OCI-LY3 (cell line): Measurements from ENCODE around the gene TAF4.

Source experiments
- CTCF ChIP-seq: fragments of 200-600, 300-600 bp; sonication (generic); IDR thresholded peaks from 2 replicates; pipeline ENCODE4 v1.5.1; 2014; ENCODE audit warnings: antibody characterized with exemption, low read length, low read depth
- EZH2phosphoT487 ChIP-seq: fragments of 200-600 bp; shearing (Covaris generic); IDR thresholded peaks from 2 replicates; pipeline ENCODE4 v1.6.1; 2018; ENCODE audit warnings: antibody characterized with exemption, mixed run types, low read depth

DNA sequence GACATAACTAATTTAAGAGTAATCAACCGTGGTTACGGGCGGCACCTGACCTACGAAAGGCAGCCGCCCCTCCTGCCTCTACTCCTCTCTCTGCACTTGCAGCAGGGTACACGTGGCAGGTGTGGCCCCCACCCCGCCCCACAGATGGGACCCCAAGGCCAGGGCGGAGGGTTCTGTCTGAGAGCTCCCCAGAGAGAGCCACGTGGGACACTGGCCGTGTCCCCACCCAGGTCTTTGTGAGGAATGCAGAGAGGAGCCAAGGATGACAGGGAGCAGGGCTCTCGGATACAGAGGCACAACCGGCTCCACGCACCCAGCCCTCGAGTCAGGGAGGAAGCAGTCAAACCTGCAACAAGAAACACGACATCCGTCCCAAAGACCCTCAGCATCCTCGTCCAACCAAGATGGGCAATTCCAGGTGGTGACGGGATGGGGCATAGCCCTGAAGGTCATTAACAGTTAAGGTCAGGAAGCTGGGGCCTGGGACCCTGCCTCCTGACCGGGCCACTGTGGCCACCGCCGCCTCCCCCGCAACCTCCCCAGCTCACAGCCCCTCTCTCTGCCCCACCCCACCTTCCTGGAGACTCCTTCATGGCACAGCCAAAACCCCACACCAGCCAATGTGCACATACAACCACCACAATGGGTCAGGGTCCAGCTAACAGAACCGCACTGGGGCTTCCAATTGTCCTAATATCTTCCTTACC, 47.1 kb downstream of the TAF4 start:
- TF ChIP-seq CTCF, result no peak
- no peak for TF ChIP-seq EZH2phosphoT487
